ENCODE data around the gene RPL4. TPM values are rescaled to one million over a fixed set of nuclear protein-coding genes. Genes with fewer than 3 reads are reported as not detected.
A peak's percentile ranks its signal among the peaks of the same experiment; 100 is the strongest.

Gene RPL4
- total and polyA plus RNA-seq, 10 of the 15 experiments (the other 5 are each of a cell fraction or from before 2014, with no cell fraction given), result 2,004 to 8,888 (median 4,667) TPM

DNA sequence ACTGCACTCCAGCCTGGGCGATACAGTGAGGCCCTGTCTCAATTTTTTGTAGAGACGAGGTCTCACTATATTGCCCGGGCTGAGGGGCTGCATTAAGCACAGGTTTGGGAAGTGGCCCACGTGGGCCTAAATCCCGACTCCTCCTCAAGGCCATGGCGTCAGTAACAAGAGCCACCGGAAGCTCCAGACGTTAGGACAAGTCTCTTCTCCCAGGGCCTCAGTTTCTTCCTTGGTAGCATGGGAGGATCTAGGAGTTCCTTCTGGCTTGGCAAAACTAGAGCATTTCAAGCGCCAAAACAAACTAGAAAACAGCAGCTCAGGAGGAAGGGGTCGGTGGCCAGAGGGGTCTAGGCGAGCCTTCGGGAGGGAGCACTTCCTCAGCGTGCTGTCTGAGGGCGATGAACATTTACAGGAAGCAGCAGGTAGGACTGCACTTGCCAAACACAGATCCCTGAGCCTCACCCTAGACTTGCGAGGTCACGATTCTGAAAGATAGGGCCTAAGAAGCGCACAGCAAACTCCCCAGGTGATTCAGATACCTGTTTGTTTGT lies 7.6 kb downstream of the RPL4 start:
- TF ChIP-seq SPI1 (IDR thresholded peaks at IDR 0.05; ENCODE audit: borderline replicate concordance, insufficient read depth, low read depth, low read length) (peak; percentile 46; the same call in 1 of the 2 replicates), SMAD5 (IDR thresholded peaks at IDR 0.05; ENCODE audit: low read depth) (no peak)
- DNase-seq (ENCODE audit: low read depth, low spot score), result no peak
- Histone ChIP-seq H3K4me1 (ENCODE audit: control insufficient read depth, insufficient read depth, low read length) (peaks cover 4% of the 10 kb centered on the region; the same call in 1 of the 2 replicates), H3K27ac (ENCODE audit: control insufficient read depth, insufficient read depth) (peak overlapping the region; percentile 80), H4K20me1 (ENCODE audit: control insufficient read depth, insufficient read depth) (peaks cover 3% of the 10 kb centered on the region; the same call in 1 of the 2 replicates), H3K9me3 (replicated peaks; ENCODE audit: control insufficient read depth, insufficient read depth, low read length) (no peaks in the 10 kb centered on the region), H3K79me2 (ENCODE audit: control insufficient read depth, insufficient read depth, low read length) (peaks cover 34% of the 10 kb centered on the region), H3K9ac (ENCODE audit: control insufficient read depth, insufficient read depth, low read length) (peak overlapping the region; percentile 85), H3K4me3 (peak overlapping the region; percentile 87), H3K27me3 (replicated peaks in 1 of 2; ENCODE audit: control insufficient read depth in 2 of 2, insufficient read depth in 2 of 2, low read length in 1 of 2) (no peaks in the 10 kb centered on the region), H2AFZ (ENCODE audit: control insufficient read depth, low read depth, low read length) (peak overlapping the region; percentile 61), H3K4me2 (ENCODE audit: control insufficient read depth, insufficient read depth) (peak overlapping the region; percentile 85), H3K36me3 (ENCODE audit: control insufficient read depth in 2 of 2, insufficient read depth in 2 of 2, low read length in 1 of 2) (peaks cover 7 to 36% of the 10 kb centered on the region in 2 experiments)
- intact Hi-C loops (cut with micrococcal nuclease; ENCODE audit: unreplicated experiment), result loop anchor here (1.0 to 5.0 kb wide), 3 partner anchors 111 to 205 kb away; partner anchors contain the start of genes DIS3L, MAP2K1 and TIPIN
- peak; percentile 20 for ATAC-seq
- in situ Hi-C loops (cut with MboI), result no loop called here
- WGBS (ENCODE audit: insufficient coverage, insufficient replicate concordance, low lambda C conversion rate, missing lambda C conversion rate), result 25% methylated on average over 16 of the region's 17 CpGs
- ChIA-PET POLR2A (interaction anchor here (1.2 to 4.0 kb wide), 4 partner anchors 9 to 110 kb away, joined by 3 to 26 read pairs (median 8); partner anchors contain the start of gene MAP2K1), SMC1A (ENCODE audit: uncharacterized antibody, unreplicated experiment) (interaction anchor here (0.6 to 6.2 kb wide), 15 partner anchors 22 to 238 kb away, joined by 3 to 51 read pairs (median 5); partner anchors contain the start of gene MAP2K1), CTCF (interaction anchor here (0.5 to 5.2 kb wide), 27 partner anchors 10 to 581 kb away, joined by 3 to 103 read pairs (median 5); partner anchors contain the start of genes DIS3L and MAP2K1), RAD21 (ENCODE audit: unreplicated experiment) (interaction anchor here (0.9 to 3.2 kb wide), 16 partner anchors 11 to 365 kb away, joined by 3 to 65 read pairs (median 4); partner anchors contain the start of genes DIS3L and MAP2K1)
- no peak for FAIRE-seq
- BruUV-seq (replicated peaks), result no TSS peak

- H3K4me1 ChIP-seq (ENCODE audit: control insufficient read depth, insufficient read depth, low read length), result no peaks in the 10 kb centered on the region
- peaks cover 19 to 32% of the 10 kb centered on the region in 2 experiments for H3K36me3 ChIP-seq (ENCODE audit: control insufficient read depth in 2 of 2, insufficient read depth in 2 of 2, low read length in 1 of 2)
- H3K9ac ChIP-seq (ENCODE audit: control insufficient read depth, insufficient read depth, low read length), result no peak overlapping the region
- ChIA-PET SMC1A (ENCODE audit: uncharacterized antibody, unreplicated experiment) (interaction anchor here (3.5 kb wide), 1 partner anchor 106 kb away, joined by 9 read pairs; no protein-coding TSS in a partner anchor), CTCF (interaction anchor here (1.7 kb wide), 1 partner anchor 9 kb away, joined by 5 read pairs; no protein-coding TSS in a partner anchor), RAD21 (ENCODE audit: unreplicated experiment) (interaction anchor here (3.9 kb wide), 1 partner anchor 106 kb away, joined by 12 read pairs; no protein-coding TSS in a partner anchor), POLR2A (no interaction called here)
- FAIRE-seq (no peak), ATAC-seq (no peak), DNase-seq (ENCODE audit: low read depth, low spot score) (no peak)
- no peak overlapping the region for H3K4me2 ChIP-seq (ENCODE audit: control insufficient read depth, insufficient read depth)
- in situ Hi-C loops (cut with MboI), result no loop called here
- no peaks in the 10 kb centered on the region for H3K27me3 ChIP-seq (replicated peaks in 1 of 2; ENCODE audit: control insufficient read depth in 2 of 2, insufficient read depth in 2 of 2, low read length in 1 of 2)
- no peak overlapping the region for H2AFZ ChIP-seq (ENCODE audit: control insufficient read depth, low read depth, low read length)
- no peaks in the 10 kb centered on the region for H4K20me1 ChIP-seq (ENCODE audit: control insufficient read depth, insufficient read depth)
- WGBS (ENCODE audit: insufficient coverage, insufficient replicate concordance, low lambda C conversion rate, missing lambda C conversion rate), result 62% methylated on average over 2 of the region's 2 CpGs
- peaks cover 15% of the 10 kb centered on the region for H3K79me2 ChIP-seq (ENCODE audit: control insufficient read depth, insufficient read depth, low read length)
- H3K27ac ChIP-seq (ENCODE audit: control insufficient read depth, insufficient read depth), result no peak overlapping the region
- BruUV-seq (replicated peaks), result no TSS peak
- H3K9me3 ChIP-seq (replicated peaks; ENCODE audit: control insufficient read depth, insufficient read depth, low read length), result no peaks in the 10 kb centered on the region
- intact Hi-C loops (cut with micrococcal nuclease; ENCODE audit: unreplicated experiment), result no loop called here
- H3K4me3 ChIP-seq, result no peak overlapping the region
- no peak for TF ChIP-seq RFX5 (IDR thresholded peaks at IDR 0.05; ENCODE audit: low read depth, low read length)
- no peak for TF ChIP-seq EP300 (IDR thresholded peaks at IDR 0.05; ENCODE audit: borderline replicate concordance in 1 of 2, control insufficient read depth in 1 of 2, low read depth in 2 of 2, low read length in 2 of 2)
Observed at GRCh38 chr15:66494262-66494661, 10.4 kb downstream of the RPL4 start.

Data from GM12878 (cell line).